ENCODE results near the gene LGALS7.

- TF ChIP-seq CTCF (conservative IDR thresholded peaks at IDR 0.05; ENCODE audit: low read length) (no peak), EZH2phosphoT487 (IDR thresholded peaks at IDR 0.05; ENCODE audit: borderline replicate concordance, low read depth, low read length) (no peak)
Measured at GRCh38 chr19:38759590-38760003, 13.7 kb downstream of the LGALS7 start.
